SK-MEL-5 (cell line): Measurements from ENCODE around the gene TTN. TPM values are rescaled to one million over a fixed set of nuclear protein-coding genes. Genes with fewer than 3 reads are reported as not detected.

ENCODE experiments used
- DNase-seq: peaks from one replicate; pipeline ENCODE4 v3.0.0-alpha.2; 2016; ENCODE audit warnings: low read depth, low spot score
- in situ Hi-C: cut with HindIII; loops from 2 replicates; pipeline ENCODE4 v1.10.0; 2016; ENCODE audit warnings: low sequenced_read_pairs, high pct_unique_total_duplicates, low pct_unique_long_range_greater_than_20kb
- total RNA-seq: library from RNA; depleted of rRNA; stranded (reverse); fragments of >200 nt; shearing (Covaris generic); gene quantifications from 2 replicates; pipeline ENCODE4 v1.2.3, GENCODE V29; 2014

TTN gene
- total RNA-seq, 1 experiment from 2014 or later = under 0.01 TPM

DNA sequence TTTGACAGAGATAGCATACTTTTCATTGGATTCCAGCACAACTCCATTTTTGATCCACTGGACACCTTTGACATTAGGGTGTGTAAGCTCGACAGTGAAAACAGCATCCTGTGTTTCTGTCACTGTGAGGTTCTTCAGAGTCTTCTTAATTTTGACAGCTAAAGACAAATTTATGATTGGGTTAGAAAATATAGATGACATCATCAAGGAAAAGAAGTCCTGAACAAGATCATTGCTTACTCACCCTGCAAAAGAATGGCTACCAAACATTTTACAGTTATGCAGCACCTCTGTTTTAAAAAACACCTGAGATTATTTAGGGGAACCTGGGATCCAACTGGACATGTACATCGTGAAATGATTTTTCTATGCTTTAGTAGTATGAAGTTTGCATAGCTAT lies 36.7 kb downstream of the TTN start:
- in situ Hi-C loops = no loop called here
- DNase-seq = no peak

DNA sequence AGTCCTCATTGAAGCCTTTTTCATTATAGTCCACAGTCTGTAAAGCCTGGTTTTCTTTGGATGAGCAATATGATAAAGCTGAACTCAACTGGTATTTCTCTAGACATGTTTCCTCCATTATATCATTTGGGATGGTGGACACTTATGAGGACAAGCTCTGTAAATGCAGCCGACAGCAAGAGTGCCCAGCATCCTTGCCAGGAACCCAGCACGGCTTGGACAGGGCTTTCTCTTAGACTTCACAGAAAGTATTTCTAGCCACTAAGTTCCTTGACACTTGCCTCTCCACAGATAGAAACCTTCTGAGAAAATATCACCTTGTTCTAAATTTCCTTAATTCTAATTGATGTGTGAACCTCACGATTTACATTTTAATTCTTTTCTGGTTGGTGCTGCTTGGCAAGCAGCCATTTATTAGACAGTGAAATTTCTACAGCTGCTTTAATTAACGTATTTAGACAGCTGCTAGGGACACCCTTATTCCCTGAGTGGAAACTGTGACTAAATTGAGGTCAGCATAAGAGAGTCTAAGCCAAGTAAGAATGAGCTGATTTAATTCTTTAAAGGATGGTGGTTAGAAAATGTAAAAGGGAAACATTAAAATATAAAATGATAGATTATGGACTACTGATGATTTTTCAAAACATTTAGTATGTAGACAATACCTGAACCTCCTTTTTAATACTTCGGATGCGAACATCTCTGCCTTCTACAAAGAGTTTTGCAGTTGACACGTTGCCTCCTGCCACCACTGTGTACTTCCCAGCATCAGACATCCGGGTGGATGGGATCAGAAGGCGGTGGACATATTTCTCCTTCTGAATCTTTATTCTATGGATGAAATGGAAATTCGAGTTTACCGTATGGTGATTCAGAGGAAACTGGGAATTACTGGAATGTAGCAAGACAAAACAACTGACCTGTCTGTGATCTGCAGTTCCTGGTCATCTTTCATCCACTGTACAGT lies 39.8 kb downstream of the TTN start:
- in situ Hi-C loops = no loop called here

DNA sequence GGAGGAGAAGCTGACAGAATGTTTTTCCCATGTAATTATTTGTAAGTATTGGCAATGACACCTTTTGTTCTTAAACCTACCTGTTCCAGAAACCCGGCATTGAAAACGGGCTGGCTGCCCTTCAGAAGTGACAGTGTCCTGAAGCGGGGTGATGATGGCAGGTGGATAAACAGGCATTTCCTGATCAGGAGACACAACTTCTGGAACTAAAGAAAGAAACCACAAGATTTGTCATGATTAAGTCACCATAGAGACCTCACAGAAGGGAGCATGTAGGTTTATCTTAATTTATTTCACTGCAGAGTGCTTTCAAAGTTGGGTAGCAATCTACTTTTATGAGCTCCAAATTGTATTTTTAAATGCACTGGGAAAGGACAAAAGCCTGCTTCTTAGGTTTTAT lies 43.1 kb downstream of the TTN start:
- in situ Hi-C loops = no loop called here
- DNase-seq = no peak

More for the DNA sequence above, 39.8 kb downstream of the TTN start:
- DNase-seq = no peak

DNA sequence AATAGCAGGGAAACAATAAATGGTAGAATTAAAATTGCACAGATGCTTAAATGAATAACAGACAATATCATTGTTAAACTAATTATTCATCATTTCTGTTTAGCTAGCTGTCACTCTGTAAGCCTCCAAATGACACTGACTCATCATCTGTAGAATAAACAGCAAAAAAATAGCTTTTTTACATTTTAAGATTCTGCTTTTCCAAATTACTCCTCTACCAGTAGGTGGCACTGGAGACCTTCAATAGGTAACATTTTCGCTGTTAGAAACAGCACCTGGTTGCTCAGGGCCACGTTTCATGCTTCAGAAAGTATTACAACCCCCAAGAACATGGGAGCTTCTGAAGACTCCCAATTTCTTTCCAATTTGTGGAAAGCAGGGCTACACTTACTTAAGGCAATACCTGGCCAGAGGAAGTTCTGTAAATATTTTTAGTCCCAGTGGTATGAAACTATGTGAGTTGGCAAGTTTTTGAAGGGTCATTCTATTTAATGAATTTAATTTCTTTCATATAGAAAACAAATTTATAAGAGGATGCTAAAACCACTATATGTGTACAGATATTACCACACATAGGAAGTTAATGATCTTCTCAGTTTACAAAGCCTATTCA lies 45.4 kb downstream of the TTN start:
- in situ Hi-C loops = no loop called here
- peak; percentile 66 for DNase-seq

DNA sequence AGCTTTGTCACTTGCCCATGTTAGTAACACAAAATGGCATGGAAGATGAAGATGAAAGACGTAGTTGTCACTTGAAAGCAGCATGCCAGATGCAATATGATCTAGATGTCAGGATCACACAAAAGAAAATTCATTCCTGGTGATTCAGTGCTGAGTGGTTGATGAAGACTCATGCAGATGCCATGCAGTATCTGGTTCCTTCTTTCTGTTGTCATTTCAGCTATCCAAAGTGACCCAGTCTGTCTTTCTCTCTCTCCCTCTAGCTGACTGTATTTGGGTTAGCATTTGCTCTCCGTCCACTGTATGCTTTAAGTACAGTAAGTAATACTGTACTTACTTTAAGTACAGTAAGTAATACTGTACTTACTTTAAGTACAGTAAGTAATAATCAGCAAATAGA lies 50.4 kb downstream of the TTN start:
- in situ Hi-C loops = no loop called here
- no peak for DNase-seq

DNA sequence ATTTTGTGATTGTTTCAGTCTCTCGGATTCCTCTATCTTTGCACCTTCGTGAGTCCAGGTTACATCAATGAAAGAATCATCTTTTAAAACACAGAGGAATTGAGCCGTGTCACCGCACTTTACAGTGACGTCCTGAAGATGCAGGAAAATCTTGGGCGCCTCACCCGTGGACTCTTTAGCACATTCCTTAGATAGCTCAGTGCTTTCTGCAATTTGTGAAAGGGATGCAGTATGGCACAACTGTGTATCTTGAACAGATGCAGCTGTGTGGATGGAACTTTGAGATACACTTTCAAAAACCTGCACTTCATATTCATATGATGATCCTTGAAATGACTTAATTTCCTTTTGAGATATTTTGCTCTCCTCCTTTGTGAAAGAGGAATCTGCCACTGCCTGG lies 50.9 kb downstream of the TTN start:
- in situ Hi-C loops = no loop called here
- DNase-seq = no peak

DNA sequence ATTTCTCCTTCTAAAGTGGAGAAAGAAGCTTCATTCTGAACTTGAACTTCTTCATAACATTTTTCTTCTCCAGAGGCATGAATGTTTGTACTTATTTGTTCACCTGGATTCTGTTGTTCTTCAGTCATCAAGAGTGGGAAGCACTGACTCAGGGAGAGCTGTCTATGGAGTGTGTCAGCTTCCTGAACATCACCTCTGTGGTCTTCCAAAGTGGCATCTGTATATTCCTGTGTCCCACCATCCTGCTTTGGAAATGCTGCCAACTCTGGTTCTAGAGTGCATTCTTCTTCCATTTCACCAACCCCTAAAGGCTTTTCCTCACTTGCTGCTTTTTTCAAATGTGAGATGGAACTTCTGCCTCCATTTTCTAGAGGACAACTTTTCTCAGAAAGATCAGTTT lies 59.5 kb downstream of the TTN start:
- in situ Hi-C loops = no loop called here
- no peak for DNase-seq

DNA sequence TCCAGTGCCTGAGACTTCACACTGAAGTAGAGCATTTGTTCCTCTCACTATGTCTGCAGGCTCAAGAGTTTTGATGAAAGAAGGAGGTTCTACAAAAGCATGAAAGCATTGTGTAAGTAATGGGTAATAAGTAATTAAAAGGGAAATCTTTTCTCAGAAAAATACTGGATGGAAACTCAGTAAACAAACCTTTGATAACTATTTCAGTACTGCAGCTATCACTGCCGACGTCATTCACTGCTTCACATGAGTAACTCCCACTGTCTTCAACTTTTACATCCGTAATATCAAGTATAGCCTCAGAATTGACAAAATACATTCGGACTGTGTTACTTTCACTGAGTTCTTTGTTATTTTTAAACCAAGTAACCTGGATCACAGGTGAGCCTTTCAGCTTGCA lies 72.7 kb downstream of the TTN start:
- no peak for DNase-seq
- in situ Hi-C loops = no loop called here

DNA sequence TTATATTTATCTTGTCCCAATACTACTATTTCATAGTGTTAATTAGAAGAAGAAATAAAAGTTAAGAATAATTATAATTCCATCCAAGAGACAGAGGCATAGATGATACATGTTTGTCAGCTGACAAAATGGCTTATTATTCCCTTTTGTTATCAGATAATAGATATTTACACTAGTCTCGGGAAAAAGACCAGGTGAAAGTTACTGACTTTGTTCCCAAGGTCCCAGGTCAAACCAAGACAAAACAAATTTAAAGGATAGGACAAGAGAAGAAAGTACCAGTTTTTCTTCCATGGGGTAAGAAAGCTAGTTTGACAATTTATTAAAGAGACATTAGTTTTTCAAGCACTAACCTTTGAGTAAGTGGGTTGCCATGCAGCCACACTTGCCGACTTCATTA lies 73.2 kb downstream of the TTN start:
- DNase-seq = no peak
- in situ Hi-C loops = no loop called here

DNA sequence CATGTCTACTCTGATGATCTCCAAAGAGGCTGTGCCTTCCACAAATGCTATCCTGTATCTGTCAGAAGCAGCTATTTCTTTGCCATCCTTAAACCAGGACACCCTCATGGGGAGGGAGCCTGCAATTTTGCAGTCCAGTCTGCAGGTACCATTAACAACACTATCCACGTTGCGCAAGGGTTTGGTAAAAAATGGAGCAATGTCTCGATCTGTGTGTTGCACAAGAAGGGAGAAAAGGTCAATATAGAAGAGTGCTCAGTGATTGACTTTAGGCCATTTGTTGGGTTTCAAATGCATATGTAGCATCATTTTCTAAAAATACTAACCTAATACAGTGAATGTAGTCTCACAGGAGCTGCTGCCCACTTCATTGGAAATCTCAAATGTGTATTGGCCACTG lies 74.3 kb downstream of the TTN start:
- DNase-seq = no peak
- in situ Hi-C loops = no loop called here

DNA sequence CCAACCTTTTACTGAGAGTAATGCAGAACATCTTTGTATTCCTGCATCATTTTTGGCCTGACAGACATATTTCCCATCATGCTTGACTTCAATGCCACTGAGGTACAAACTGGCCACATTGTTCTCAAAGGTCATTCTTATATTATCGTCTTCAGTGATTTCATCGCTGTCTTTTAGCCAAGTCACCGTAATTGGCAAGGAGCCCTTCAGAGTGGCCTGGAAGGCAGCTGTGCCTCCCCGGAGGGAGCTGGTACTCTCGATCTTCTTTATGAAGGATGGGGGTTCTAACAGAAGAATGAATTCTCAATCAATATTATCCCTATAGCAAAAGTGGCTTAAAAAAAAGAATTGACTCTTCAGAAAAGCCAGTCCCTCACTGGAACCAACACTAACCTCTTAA lies 75.9 kb downstream of the TTN start:
- no peak for DNase-seq
- in situ Hi-C loops = no loop called here

DNA sequence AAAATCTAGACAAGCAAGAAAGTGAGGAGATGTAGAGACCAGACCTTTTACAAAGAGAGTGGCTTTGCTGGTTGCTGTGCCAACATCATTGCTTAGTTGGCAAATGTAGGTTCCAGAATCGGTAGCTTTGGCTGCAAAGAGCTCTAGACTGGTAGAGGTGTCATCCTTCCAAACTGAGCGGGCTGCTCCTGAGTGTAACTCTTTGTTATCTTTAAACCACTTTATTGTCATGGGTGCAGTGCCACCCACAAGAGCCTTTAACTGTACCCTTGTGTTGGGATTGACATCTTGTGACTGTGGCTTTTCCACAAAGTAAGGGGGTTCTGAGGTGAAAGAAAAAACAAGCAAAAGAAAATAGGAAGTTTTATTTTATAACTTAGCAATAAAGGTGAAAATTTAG lies 77.2 kb downstream of the TTN start:
- DNase-seq = no peak
- in situ Hi-C loops = no loop called here

DNA sequence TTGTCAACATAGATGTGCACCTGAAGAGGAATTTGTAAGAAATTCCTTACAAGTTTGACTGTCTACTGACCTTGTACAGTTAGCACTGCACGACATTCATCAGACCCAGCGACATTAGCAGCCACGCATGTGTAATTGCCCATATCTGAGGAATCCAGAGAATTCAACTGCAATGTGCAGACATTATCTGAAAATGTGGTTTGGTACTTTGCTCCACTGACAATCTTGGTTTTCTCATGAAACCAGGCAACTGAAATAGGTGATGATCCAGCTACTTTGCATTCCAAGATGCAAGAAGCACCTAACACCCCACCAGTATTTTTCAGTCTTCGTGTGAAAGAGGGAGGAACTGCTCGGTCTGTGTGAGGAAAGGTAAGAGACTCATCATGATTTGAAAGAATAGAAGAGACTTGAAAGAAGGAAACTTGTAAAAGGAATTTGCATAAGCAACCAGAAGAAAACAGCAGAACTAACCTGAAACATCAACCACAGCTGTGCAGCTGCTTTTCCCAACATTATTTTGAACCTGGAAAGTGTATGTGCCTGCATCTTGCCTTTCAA lies 83.4 kb downstream of the TTN start:
- in situ Hi-C loops = no loop called here
- DNase-seq = no peak

DNA sequence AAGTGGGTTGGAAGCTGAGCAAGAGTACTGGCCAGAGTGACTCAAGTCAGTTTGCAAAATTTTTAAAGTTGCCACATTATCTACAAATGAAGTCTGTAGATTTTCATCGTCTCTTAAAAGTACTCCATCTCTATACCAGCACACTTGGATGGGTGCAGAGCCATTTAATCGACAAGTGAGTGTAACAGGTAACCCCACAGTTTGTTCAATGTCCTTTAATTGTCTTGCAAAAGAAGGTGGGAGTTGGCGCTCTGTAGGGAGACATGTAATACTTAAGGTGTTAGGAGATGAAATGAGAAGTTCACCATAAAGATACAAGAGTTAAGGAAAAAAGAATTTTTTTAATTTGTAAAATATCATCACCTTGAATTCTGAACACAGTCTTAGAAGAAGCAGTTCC lies 84.9 kb downstream of the TTN start:
- no peak for DNase-seq
- in situ Hi-C loops = no loop called here

DNA sequence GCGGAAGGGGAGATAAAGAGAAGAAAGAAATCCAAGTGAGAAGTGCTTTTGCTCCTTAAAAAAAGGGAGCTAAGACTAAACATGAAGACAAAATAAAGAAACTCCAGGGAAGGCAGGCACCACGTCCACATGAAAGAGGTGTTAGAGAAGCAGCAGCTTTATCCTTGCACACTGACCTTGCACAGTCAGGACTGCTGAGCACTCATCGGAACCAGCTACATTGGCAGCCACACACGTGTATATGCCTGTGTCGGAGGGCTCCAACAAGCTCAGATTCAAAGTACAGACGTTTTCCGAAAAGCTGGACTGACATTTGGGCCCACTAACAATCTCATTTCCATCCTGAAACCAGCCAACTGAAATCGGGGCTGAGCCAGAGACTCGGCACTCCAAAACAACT lies 88.2 kb downstream of the TTN start:
- in situ Hi-C loops = no loop called here

DNA sequence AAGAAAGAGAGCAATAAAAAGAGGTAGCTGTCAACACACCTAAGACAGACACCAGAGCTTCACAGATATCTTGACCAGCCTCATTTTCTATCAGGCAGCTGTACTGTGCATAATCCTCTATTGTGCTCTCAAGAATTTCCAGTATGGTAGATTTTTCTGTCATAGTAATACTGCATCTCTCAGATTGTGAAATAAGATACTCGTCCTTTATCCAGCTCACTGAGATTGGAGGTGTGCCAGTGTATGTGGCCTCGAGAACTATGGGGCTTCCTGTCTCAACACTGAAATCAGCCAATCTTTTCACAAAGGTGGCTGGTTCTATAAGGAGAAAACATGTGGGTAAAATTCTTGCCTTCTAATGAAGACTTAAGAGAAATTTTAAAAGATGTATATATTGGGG lies 88.9 kb downstream of the TTN start:
- DNase-seq = no peak

More for the DNA sequence above, 88.2 kb downstream of the TTN start:
- no peak for DNase-seq

DNA sequence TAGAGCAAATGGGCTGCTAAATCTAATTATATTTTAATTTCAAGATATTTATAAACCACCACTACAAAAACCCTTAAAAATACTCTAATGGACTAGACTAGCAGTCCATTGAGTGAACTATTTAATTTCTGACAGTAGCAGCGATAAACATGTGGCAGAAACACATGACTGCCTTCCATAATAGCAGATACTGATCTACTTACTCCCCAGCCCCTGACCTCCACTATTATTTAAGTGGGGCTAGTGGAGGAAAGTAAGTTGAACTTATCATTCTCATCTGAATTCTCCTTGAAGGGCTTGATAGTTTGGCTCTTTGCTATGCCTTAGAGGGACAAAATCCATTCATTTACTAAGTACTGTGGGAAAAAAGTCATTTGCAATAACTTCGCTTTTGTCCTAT lies 90.8 kb downstream of the TTN start:
- in situ Hi-C loops = no loop called here
- DNase-seq = no peak

More for the DNA sequence above, 88.9 kb downstream of the TTN start:
- in situ Hi-C loops = no loop called here

DNA sequence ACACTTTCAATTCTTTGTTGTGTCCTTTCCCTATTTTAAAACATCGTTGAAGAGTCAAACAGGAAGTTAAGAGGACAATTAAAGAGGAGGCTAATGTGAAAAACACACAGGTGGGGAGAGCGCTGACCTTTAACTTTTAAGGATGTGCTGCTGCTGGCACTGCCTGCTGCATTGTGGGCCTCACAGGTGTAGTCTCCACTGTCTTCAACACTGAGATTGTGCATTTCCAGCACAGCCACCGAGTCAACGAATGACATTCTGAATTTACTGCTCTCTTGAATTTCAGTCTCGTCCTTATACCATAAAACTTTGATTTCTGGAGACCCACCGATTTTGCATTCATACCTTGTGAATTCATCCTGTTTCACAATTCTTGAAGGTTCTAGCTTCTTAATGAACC lies 91.9 kb downstream of the TTN start:
- DNase-seq = no peak
- in situ Hi-C loops = no loop called here

DNA sequence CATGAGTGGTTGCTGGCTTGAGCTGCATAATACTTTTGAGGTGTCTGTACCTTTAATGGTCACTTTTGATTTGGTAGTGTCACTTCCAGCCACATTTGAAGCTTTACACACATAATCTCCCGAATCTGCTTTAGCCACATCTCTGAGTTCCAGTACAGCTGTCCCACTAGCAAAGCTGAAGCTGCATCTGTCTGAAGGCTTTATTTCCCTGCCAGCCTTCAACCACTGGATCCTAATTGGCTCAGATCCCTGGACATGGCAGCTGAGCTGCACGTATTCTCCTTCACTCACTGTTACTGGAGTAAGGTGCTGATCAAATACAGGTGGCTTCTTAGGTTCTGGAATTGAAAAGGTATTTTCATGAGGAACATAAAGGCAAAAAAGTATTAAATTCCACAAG lies 99.7 kb downstream of the TTN start:
- no peak for DNase-seq

More for the DNA sequence above, 99.7 kb downstream of the TTN start:
- in situ Hi-C loops = no loop called here
